ENCODE data around the gene KXD1. TPM values are rescaled to one million over a fixed set of nuclear protein-coding genes. Genes with fewer than 3 reads are reported as not detected.
A peak's percentile ranks its signal among the peaks of the same experiment; 100 is the strongest.

The KXD1 gene
- total RNA-seq, 1 donor, result 104 TPM

GRCh38 chr19:18514800-18515682 lies 42.6 kb upstream of the KXD1 start:
- peak; percentile 78 for DNase-seq (ENCODE audit: insufficient read length, low spot score, missing footprints)
- H3K27ac ChIP-seq (ENCODE audit: low read depth, low read length), result peak overlapping the region; percentile 42
- peaks cover 3% of the 10 kb centered on the region for H3K36me3 ChIP-seq (ENCODE audit: insufficient read depth, low read length)
- H3K27me3 ChIP-seq (ENCODE audit: insufficient read depth, low read length), result no peaks in the 10 kb centered on the region
- H3K4me2 ChIP-seq (ENCODE audit: insufficient read depth, low read length), result no peak overlapping the region
- H3K79me2 ChIP-seq (ENCODE audit: insufficient read depth, low read length), result peaks cover 92% of the 10 kb centered on the region
- no peak for TF ChIP-seq CTCF (IDR thresholded peaks at IDR 0.05; ENCODE audit: extremely low read depth, low read depth, low read length)
- H4K20me1 ChIP-seq (ENCODE audit: insufficient read depth, low read length), result peaks cover 84% of the 10 kb centered on the region
- no peak overlapping the region for H2AFZ ChIP-seq (ENCODE audit: low read length)
- no peaks in the 10 kb centered on the region for H3K9me3 ChIP-seq (ENCODE audit: low read depth, low read length)
- H3K4me1 ChIP-seq (ENCODE audit: insufficient read depth, low read length), result peaks cover 32% of the 10 kb centered on the region
- H3K4me3 ChIP-seq (ENCODE audit: insufficient read depth, low read length), result no peak overlapping the region

GRCh38 chr19:18515959-18516358 lies 41.7 kb upstream of the KXD1 start:
- Histone ChIP-seq H3K4me2 (ENCODE audit: insufficient read depth, low read length) (no peak overlapping the region), H3K9me3 (ENCODE audit: low read depth, low read length) (no peaks in the 10 kb centered on the region), H3K27ac (ENCODE audit: low read depth, low read length) (peak overlapping the region; percentile 33), H3K4me1 (ENCODE audit: insufficient read depth, low read length) (peaks cover 35% of the 10 kb centered on the region), H3K4me3 (ENCODE audit: insufficient read depth, low read length) (no peak overlapping the region), H3K27me3 (ENCODE audit: insufficient read depth, low read length) (no peaks in the 10 kb centered on the region), H3K36me3 (ENCODE audit: insufficient read depth, low read length) (peaks cover 3% of the 10 kb centered on the region), H4K20me1 (ENCODE audit: insufficient read depth, low read length) (peaks cover 76% of the 10 kb centered on the region), H3K79me2 (ENCODE audit: insufficient read depth, low read length) (peaks cover 93% of the 10 kb centered on the region), H2AFZ (ENCODE audit: low read length) (no peak overlapping the region)
- no peak for TF ChIP-seq CTCF (IDR thresholded peaks at IDR 0.05; ENCODE audit: extremely low read depth, low read depth, low read length)
- DNase-seq (ENCODE audit: insufficient read length, low spot score, missing footprints), result peak; percentile 44

GRCh38 chr19:18517606-18518005 lies 40.1 kb upstream of the KXD1 start:
- TF ChIP-seq CTCF (IDR thresholded peaks at IDR 0.05; ENCODE audit: extremely low read depth, low read depth, low read length), result no peak
- H4K20me1 ChIP-seq (ENCODE audit: insufficient read depth, low read length), result peaks cover 63% of the 10 kb centered on the region
- no peak overlapping the region for H3K4me2 ChIP-seq (ENCODE audit: insufficient read depth, low read length)
- no peak for DNase-seq (ENCODE audit: insufficient read length, low spot score, missing footprints)
- H3K27me3 ChIP-seq (ENCODE audit: insufficient read depth, low read length), result no peaks in the 10 kb centered on the region
- H3K4me1 ChIP-seq (ENCODE audit: insufficient read depth, low read length), result peaks cover 35% of the 10 kb centered on the region
- no peak overlapping the region for H3K27ac ChIP-seq (ENCODE audit: low read depth, low read length)
- H3K79me2 ChIP-seq (ENCODE audit: insufficient read depth, low read length), result peaks cover 89% of the 10 kb centered on the region
- H3K4me3 ChIP-seq (ENCODE audit: insufficient read depth, low read length), result no peak overlapping the region
- no peak overlapping the region for H2AFZ ChIP-seq (ENCODE audit: low read length)
- H3K36me3 ChIP-seq (ENCODE audit: insufficient read depth, low read length), result peaks cover 3% of the 10 kb centered on the region
- no peaks in the 10 kb centered on the region for H3K9me3 ChIP-seq (ENCODE audit: low read depth, low read length)

- no peaks in the 10 kb centered on the region for H3K9me3 ChIP-seq (ENCODE audit: low read depth, low read length)
Observed at GRCh38 chr19:18518639-18519038, 39.0 kb upstream of the KXD1 start.

More at GRCh38 chr19:18518639-18519038, 39.0 kb upstream of the KXD1 start:
- H4K20me1 ChIP-seq (ENCODE audit: insufficient read depth, low read length), result peaks cover 54% of the 10 kb centered on the region
- TF ChIP-seq CTCF (IDR thresholded peaks at IDR 0.05; ENCODE audit: extremely low read depth, low read depth, low read length), result no peak
- H3K36me3 ChIP-seq (ENCODE audit: insufficient read depth, low read length), result peaks cover 3% of the 10 kb centered on the region
- no peak overlapping the region for H2AFZ ChIP-seq (ENCODE audit: low read length)
- peak overlapping the region; percentile 98 for H3K27ac ChIP-seq (ENCODE audit: low read depth, low read length)
- H3K27me3 ChIP-seq (ENCODE audit: insufficient read depth, low read length), result no peaks in the 10 kb centered on the region
- no peak for DNase-seq (ENCODE audit: insufficient read length, low spot score, missing footprints)
- no peak overlapping the region for H3K4me3 ChIP-seq (ENCODE audit: insufficient read depth, low read length)
- peak overlapping the region; percentile 99 for H3K4me2 ChIP-seq (ENCODE audit: insufficient read depth, low read length)
- H3K4me1 ChIP-seq (ENCODE audit: insufficient read depth, low read length), result peaks cover 35% of the 10 kb centered on the region
- peaks cover 80% of the 10 kb centered on the region for H3K79me2 ChIP-seq (ENCODE audit: insufficient read depth, low read length)
